ENCODE measurements around the gene SSTR5. TPM values are rescaled to one million over a fixed set of nuclear protein-coding genes. Genes with fewer than 3 reads are reported as not detected.

Gene SSTR5
- total RNA-seq, 6 experiments from 2014 or later = not detected

- H3K27me3 Mint-ChIP-seq (ENCODE audit: insufficient read depth) = no peaks in the 10 kb centered on the region; the same call in 1 of the 2 replicates
- no peak for DNase-seq
- TF ChIP-seq, protein P1, sequence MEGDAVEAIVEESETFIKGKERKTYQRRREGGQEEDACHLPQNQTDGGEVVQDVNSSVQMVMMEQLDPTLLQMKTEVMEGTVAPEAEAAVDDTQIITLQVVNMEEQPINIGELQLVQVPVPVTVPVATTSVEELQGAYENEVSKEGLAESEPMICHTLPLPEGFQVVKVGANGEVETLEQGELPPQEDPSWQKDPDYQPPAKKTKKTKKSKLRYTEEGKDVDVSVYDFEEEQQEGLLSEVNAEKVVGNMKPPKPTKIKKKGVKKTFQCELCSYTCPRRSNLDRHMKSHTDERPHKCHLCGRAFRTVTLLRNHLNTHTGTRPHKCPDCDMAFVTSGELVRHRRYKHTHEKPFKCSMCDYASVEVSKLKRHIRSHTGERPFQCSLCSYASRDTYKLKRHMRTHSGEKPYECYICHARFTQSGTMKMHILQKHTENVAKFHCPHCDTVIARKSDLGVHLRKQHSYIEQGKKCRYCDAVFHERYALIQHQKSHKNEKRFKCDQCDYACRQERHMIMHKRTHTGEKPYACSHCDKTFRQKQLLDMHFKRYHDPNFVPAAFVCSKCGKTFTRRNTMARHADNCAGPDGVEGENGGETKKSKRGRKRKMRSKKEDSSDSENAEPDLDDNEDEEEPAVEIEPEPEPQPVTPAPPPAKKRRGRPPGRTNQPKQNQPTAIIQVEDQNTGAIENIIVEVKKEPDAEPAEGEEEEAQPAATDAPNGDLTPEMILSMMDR (IDR thresholded peaks at IDR 0.05) = no peak
- no peaks in the 10 kb centered on the region for H3K9me3 Mint-ChIP-seq
- H3K4me1 Mint-ChIP-seq (ENCODE audit: low read depth) = no peaks in the 10 kb centered on the region
- no peak overlapping the region for H3K4me3 Mint-ChIP-seq
- H3K36me3 Mint-ChIP-seq (ENCODE audit: low read depth) = no peaks in the 10 kb centered on the region
- no peak overlapping the region for H3K27ac Mint-ChIP-seq
These were observed 47.4 kb downstream of the SSTR5 start for GRCh38 chr16:1119766-1120576.

GRCh38 chr16:1120577-1120941, 48.0 kb downstream of the SSTR5 start:
- no peaks in the 10 kb centered on the region for H3K9me3 Mint-ChIP-seq
- TF ChIP-seq, protein P1 (IDR thresholded peaks at IDR 0.05) = no peak
- H3K4me1 Mint-ChIP-seq (ENCODE audit: low read depth) = no peaks in the 10 kb centered on the region
- H3K27me3 Mint-ChIP-seq (ENCODE audit: insufficient read depth) = no peaks in the 10 kb centered on the region
- DNase-seq = no peak
- H3K4me3 Mint-ChIP-seq = no peak overlapping the region
- no peak overlapping the region for H3K27ac Mint-ChIP-seq
- H3K36me3 Mint-ChIP-seq (ENCODE audit: low read depth) = no peaks in the 10 kb centered on the region

- no peak for DNase-seq
- no peaks in the 10 kb centered on the region for H3K9me3 Mint-ChIP-seq
- no peak overlapping the region for H3K4me3 Mint-ChIP-seq
- H3K4me1 Mint-ChIP-seq (ENCODE audit: low read depth) = no peaks in the 10 kb centered on the region
- H3K27ac Mint-ChIP-seq = no peak overlapping the region
- TF ChIP-seq, protein P1 (IDR thresholded peaks at IDR 0.05) = no peak
- H3K27me3 Mint-ChIP-seq (ENCODE audit: insufficient read depth) = no peaks in the 10 kb centered on the region
- H3K36me3 Mint-ChIP-seq (ENCODE audit: low read depth) = no peaks in the 10 kb centered on the region
These were observed 48.5 kb downstream of the SSTR5 start for GRCh38 chr16:1121009-1121408.

- Mint-ChIP-seq H3K9me3 (no peaks in the 10 kb centered on the region), H3K4me3 (no peak overlapping the region), H3K27ac (no peak overlapping the region), H3K27me3 (ENCODE audit: insufficient read depth) (no peaks in the 10 kb centered on the region), H3K36me3 (ENCODE audit: low read depth) (no peaks in the 10 kb centered on the region), H3K4me1 (ENCODE audit: low read depth) (no peaks in the 10 kb centered on the region)
- DNase-seq = no peak
- TF ChIP-seq, protein P1 (IDR thresholded peaks at IDR 0.05) = no peak
These were observed 49.3 kb downstream of the SSTR5 start for GRCh38 chr16:1121601-1122397.

- Mint-ChIP-seq H3K36me3 (ENCODE audit: low read depth) (no peaks in the 10 kb centered on the region), H3K9me3 (no peaks in the 10 kb centered on the region), H3K27me3 (ENCODE audit: insufficient read depth) (no peaks in the 10 kb centered on the region), H3K27ac (no peak overlapping the region), H3K4me3 (no peak overlapping the region), H3K4me1 (ENCODE audit: low read depth) (no peaks in the 10 kb centered on the region)
- TF ChIP-seq, protein P1 (IDR thresholded peaks at IDR 0.05) = no peak
- DNase-seq = no peak
These were observed 49.8 kb downstream of the SSTR5 start for GRCh38 chr16:1122398-1122765.
